GM12892 (cell line): ENCODE results near the gene AGR2.

Source experiments
- POLR2A ChIP-seq: IDR thresholded peaks from 2 replicates; pipeline ENCODE4 v1.6.1; 2011; ENCODE audit warnings: low read depth, low read length, control low read depth
- POLR2AphosphoS5 ChIP-seq: IDR thresholded peaks from 2 replicates; pipeline ENCODE4 v1.6.1; 2011; ENCODE audit warnings: low read depth, low read length, control low read depth
- TAF1 ChIP-seq: IDR thresholded peaks from 2 replicates; pipeline ENCODE4 v1.6.1; 2011; ENCODE audit warnings: low read depth, mild to moderate bottlenecking, control low read depth, low read length, borderline replicate concordance

DNA sequence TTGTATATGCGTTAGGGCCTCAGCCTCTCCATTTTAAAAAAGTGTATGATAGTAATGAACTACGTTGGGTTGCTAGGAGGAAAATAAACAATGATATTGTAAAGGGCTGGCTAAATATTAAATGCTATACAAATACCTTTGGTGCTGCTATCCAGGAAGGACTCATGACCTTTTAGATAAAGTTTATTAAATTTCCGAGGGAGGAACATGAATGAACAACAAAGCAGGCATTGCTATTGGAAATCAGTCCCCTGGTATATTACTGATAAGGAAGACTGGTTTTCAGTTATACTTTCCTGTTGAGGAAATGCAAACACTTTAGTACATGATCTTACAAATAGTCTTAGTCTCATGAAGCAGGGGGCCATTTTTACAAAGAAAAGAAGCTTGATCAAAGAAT is 17.2 kb upstream of the AGR2 start:
- TF ChIP-seq TAF1: no peak
- TF ChIP-seq POLR2A: no peak
- no peak for TF ChIP-seq POLR2AphosphoS5
